ENCODE measurements around the gene SLC7A5.

Gene SLC7A5

DNA sequence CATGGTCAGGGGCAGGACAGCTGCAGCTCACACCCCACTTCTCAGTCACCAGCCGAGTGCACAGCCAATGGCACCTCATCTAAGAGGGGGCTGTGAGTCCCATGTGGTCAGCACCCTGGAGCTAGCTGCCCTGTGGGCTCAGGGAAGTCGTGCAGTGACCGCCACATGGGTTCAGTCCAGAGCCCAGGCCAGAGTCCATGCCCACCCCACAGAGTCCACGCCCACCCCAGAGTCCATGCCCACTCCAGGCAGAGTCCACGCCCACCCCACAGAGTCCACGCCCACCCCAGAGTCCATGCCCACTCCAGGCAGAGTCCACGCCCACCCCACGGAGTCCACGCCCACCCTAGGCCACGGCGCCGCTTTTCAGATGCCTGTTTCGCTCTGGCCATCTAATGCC is 24.1 kb downstream of the SLC7A5 start:
- DNase-seq: no peak

DNA sequence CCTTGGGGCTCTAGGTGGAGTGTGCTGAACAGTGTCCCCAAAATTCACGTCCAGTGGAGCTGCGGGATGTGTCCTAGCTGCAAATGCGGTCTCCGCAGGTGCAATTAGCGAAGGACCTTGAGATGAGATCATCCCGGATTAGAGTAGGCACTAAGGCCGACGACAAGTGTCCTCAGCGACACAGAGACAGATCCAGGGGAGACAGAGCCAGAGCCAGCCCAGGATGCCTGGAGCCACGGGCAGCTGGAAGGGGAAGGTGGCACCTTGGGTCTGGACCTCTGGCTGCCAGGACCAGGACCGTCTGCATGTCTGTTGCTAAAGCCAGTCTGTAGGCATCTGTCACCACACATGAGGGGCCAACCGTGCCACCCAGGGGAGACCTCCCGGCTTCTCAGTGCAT is 24.5 kb downstream of the SLC7A5 start:
- DNase-seq: no peak

DNA sequence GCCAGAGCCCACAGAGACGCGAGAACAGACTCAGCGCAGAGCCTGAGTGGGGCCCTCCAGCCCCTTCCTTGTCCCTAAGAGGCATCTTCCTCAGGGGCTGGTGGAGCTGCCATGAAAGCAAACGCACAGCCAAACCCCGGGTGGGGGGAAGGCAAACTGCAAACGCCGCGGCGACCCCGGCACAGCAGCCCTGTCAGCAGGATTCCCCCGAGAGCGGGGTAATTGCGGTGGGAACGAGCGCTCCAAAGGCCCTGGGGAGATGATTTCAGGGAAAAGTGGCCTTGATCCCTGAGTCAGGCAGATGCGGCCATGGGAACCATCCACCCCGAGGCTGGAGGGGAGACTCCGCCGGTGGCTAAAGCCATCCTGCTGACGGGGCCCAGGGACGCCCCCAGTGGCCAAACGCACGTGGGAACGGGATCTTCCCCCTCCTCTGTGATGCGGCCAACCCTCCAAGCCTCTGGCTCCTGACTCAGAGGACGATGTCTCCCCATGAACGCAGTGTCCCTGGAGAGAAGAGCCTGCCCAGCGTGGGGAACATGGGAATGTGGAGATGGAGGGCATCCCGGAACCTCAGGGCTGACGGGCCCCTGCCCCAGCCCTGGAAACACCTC is 25.1 kb downstream of the SLC7A5 start:
- no peak for DNase-seq

DNA sequence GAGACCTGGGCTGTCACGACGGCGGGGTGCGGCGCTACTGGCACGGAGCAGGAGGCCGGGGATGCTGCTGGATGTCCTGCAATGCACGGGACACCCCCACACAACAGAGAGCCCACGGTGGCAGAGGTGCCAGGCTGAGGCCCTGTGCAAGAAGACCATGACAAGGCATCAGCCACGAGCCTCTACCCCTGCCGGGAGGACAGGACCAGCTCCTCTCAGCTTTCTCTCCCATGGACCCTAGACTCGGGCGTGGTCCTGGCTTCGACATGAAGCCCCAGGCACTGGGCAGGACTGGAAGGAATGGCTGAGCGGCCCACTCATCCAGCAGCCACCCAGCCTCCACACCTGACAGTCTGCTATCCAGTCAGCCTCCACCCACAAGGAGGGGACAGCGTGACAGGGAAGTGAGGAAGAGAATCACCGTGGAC is 25.6 kb downstream of the SLC7A5 start:
- DNase-seq: no peak

DNA sequence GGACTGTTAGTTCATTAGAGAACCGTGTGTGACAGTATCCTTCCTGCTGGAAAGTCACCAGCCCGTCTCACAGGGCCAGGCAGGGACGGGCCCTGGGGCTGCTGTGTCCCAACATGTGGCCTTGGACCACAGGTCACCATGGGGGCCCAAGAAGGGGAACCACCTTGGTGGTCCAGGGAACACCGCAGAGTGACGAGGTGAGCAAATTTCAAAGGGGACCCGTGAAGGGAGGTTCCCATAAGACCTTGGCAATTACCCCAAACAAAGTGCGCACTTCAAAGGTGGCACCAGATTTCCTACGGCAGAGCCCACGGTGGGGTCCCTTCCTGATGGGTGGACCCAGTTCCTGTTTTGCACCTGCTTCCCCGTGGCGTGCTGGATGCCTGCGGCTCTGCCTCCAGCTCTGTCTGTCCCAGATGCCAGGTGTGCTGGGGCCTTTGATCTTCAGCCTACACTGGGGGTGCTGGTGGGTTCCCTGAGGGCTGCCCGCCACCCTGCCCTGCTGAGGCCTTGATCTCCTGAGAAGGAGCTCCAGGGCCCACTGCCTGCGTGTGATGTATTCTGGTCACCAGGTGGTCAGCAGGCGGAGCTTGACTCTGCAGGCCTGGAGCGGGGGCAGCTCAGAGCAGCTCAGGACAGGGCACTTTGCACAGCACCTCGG is 27.0 kb downstream of the SLC7A5 start:
- DNase-seq: no peak

DNA sequence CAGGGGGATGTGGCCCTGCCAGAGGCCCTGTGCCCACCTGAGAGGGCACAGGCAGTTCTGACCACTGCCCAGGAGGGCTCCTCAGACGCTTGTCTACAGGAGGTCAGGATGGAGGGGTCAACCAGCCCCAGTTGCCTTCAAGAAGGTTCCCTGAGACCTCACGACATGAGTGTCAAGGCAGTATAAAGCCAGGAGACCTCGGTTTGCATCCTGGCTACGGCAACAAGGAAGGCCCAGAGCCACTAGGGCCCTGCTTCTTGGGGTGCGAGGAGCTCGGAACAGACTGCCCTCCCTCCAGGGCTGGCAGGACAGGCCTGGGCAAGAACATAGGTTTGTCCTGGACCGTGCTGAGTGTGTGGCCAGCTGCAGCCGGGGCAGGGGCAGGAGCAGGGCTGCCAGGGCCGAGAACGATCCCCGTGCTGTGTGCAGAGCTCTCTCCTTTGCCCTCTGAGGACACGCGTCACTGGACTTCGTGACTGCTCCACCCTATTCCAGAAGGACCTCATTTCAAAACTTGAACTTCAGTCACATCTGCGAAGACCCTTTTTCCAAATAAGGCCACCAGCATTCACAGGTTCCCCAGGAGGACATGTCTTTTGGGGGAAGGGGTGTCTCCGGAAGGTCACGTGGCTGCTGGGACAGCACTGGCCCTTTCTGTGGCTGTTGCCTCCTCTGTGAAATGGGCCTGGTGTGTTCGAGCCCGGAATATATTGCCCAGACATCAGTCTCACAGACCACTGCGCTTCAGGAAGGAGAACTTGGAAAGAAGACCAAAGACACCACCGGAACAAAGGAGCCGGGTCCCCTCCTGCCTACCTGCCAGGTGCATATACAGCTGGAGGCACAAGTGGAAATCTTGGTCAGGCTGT is 27.7 kb downstream of the SLC7A5 start:
- no peak for DNase-seq

DNA sequence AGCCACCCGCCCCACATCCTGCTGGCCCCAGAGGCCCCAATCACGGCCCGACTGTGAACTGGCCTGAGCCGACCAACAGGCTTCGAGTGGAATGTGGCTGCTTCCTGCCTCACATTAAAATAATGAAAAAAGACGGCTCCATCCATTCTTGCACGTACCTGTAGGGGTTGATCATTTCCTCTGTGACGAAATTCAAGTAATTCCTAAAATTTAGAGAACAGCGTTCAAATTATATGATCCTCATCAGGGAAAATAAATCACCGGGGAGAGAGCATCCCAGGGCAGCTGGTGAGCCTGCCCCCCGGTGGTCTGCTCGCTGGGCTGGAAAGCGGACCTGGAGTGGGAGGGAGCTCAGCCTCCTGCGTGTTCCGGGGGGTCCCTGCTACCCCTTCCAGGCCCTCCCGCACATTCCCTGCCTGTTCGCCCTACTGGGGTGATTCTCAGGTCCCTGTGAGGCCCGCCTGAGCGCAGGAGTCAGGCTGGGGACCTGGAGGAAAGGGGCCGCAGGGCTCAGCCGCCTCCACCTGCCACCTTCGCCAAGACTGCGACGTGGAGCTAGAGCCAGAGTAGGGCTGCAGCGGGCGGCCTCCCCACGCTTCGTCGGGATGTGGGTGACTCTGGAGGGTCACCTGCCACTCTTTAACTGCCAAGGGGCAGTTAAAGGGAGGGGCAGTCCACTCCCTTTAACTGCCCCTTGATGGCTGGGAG is 28.9 kb downstream of the SLC7A5 start:
- no peak for DNase-seq

DNA sequence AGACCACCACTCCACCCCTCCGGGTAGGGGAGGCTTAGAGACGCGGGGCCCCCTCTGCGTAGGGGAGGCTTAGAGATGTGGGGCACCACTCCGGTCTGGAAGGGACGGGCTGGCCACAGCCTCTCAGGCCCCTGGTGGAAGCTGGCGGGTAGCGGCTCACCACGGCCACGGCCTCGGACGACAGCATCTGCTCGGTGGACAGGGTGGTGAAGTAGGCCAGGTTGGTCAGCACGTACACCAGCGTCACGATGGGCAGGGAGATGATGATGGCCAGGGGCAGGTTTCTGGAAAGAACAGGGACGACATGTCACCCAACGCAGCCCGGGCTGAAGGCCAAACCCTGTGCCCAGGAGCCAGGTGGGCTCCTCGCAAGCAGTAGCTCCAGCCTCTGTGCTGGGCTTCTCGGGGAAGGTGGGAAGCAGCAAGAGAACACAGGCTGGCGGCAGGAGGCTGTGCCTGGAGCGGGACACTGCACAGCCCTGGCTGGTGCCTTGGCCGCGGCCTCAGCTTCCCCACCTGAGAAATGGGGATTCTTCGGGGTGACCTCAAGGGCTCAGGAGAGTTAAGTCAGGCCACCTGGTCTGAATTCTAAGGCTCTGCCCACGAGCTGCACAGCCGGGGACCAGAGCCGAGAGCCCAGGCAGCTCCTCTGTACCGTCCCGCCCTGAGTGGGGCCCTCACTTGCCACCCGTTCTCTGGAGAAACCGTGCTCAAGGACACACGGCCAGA is 29.6 kb downstream of the SLC7A5 start:
- no peak for DNase-seq

DNA sequence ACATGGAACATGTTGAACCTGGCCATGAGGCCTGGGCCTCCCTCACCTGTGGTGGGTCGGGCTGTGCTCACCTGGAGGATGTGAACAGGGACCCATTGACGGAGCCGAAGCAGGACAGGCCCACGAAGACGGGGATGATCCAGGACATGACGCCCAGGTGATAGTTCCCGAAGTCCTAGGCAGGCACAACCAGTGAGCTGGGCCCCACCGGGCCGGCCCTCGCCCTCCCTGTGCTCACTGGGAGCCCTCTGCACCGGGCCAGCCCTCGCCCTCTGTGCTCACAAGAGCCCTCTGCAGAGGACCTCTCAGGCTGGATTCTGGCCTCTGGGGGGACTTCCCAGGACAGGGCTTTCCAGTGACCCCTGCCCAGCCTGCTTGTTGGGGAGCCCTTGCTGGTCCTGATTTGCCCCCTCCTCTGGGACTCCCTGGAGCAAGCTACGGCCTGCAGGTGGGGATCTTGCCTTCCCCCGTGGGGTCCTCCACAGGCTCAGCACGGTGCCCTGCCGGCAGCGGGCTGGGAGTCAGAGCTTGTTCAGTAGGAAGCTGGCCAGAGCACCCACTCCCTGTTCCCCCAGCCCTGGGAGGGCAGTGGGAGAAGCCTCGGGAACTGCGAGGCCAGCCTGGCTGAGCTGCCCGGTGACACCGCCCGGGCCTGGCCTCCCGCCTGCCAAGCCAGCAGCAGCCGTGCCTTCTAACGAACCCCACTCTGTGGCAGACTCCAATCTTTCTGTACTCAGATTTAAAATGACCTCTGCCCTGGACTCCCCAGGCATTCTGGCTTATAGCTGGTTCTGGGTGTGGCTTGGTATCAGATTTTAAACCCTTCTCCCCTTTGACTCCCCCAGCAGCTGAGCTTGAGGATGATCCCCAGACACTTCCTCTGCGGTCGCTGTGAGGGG is 30.4 kb downstream of the SLC7A5 start:
- DNase-seq: no peak

DNA sequence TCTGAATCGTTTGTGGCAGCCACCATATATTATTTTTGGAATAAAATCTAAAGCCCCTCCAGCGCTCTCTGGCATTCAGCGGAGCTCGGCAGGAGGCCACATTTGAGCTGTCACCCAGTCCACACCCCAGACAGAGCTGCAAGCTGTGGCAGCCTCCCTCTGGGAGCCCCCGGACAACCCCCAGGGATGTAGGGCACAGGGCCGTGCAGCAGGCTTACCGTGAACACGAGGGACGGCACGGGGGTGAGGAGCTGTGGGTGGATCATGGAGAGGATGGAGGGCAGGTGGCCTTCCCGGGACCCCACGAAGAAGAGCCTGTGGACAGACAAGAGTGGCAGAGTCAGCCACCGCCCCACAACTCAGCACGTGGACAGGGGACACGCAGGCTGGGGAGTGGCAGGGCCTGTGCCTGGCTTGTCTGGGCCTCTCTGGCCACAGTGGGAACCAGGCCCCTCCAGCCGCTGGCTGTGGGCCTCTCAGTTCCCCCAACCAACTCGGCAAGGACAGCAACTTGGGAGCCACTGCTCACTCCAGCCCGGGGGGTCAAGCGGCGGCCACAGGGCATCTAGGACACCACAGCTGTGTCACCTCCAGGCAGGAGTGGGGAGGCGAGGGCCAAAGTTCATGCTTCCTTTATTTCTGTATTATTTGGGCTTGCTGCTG is 31.5 kb downstream of the SLC7A5 start:
- DNase-seq: no peak

DNA sequence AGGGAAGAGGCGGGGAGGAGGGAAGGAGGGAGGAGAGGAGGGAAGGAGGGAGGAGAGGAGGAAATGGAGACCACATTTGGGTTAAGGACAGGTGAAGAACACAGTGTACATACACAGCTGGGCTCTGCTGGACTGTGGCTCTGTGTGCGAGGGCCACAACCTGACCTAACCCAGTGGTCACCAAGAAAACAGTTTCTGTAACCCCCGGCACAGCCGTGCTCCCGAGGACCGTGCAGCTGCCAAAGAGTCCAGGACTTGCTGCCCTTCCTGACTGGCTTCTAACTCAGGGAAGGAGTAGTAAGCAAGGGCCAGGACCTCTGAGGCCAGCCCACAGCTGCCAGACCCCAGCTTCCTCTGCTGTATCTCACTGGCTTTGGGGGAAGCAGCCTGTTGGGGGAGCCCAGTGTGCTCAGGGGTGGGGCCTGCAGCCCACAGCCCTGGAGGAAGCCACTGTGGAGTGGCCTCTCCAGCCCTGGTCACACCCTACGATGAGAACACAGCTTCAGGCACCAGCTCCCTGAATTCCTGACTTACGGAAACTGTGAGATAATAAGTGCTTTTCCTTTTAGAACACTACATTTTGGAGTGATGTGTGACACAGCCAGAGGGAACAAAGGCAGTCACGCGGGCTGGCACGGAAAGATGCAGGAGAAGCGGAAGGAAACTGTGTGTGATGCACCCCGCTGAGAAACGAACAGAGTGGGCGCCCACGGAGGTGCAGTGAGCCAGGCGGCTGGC is 32.3 kb downstream of the SLC7A5 start:
- no peak for DNase-seq

DNA sequence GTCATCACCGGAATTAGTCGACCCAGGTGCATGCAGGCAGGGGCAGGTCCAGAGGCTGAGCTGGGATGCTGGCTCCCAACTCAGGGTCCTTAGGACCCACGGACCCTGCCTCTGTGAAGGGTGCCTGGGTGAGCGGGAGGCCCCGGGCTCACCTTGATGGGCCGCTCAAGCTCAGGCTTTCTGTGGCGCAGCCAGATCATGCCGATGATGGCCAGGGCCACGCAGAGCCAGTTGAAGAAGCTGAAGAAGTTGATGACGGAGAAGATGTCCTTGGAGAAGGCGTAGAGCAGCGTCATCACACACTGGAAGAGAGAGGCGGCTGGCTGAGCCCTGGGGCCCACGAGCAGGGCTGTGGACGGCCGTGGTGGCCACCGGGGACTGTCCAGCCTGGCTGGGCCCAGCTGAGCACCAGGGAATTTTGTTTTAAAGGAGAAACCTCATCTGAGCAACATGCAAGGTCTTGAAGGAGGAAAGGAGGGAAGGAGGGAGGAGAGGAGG is 32.9 kb downstream of the SLC7A5 start:
- DNase-seq: no peak

DNA sequence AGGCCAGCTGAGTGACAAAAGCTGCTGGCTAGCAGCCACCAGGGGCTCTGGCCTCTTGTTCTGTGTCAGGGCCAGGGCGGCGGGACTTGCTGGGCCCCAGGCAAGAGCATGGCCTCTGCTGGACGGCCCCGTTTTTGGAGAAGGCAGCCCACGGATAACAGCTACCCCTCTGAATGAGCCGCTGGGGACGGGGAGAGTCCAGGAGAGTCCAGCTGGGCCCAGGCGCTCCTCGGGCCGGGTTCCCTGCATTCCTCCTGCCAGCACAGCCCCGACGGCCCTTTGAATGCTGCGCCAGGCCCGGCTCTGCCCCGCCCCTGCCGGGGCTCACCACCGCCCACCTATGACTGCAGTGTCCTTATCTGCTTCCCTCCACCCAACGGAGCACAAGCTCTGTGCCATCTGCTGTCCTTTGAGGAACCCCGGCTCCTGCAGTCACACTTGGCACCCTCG is 33.4 kb downstream of the SLC7A5 start:
- no peak for DNase-seq

DNA sequence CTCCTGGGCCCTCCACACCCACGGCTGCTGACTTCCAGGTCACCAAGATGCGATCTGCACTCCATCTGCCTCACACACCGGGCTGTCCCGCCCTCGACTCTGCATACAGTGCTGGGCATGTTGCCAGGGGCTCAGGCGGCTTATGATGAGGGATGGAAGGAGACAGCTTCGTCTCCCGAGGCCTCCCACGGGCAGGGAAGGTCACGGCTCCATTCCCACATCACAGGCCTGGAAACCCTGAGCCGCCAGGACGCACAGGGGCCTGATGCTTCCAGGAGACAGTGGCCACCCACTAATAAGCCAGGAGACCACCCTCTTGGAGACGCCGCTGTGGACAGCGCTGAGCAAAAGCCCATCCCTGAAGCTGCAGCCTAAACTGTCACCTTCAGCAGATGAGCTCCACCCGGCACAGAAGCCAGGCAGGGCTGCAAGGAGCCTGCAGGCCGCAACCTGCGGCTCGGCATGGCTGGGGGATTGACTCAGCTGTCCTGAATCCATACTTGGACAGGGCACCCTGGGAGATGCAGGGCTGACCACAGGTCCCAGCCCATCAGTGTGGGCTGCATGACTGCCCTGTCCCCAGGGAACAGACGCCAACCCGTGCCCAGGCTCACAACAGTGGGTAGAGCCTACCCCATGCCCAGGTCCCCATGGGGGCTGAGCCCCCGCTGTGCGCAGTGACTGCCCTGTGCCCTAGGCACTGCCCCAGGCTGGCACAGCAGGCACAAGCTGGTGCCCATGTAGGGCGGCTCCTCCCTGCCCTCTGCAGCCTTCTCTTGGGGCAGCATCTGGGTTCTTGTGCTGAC is 34.4 kb downstream of the SLC7A5 start:
- DNase-seq: no peak

DNA sequence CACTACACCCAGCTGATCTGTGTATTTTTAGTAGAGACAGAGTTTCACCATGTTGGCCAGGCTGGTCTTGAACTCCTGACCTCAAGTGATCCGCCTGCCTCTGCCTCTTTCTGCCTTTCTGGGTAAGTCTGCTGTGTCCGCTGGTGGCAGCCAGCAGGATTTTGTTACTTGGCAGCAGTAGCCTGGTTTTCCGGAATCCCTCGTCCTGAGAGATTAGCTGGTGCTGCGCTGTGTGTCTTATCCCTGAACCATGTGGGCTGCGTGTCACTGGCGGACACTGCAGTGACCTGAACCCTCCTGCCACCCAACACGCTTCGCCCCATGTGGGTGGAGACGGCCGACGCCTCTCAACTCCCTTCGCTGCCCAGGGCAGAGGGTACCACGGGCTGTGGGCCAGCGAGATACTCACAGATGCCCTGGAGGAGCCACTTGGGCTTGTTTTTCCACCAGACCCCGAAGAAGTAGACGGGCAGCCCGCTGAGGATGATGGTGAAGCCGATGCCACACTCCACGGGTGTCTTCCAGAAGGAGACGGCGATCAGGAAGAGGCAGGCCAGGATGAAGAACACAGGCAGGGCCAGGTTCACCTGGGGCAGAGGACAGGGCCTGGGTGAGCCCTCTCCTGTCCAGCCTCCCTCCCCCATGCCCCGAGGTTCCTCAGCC is 35.2 kb downstream of the SLC7A5 start:
- no peak for DNase-seq

DNA sequence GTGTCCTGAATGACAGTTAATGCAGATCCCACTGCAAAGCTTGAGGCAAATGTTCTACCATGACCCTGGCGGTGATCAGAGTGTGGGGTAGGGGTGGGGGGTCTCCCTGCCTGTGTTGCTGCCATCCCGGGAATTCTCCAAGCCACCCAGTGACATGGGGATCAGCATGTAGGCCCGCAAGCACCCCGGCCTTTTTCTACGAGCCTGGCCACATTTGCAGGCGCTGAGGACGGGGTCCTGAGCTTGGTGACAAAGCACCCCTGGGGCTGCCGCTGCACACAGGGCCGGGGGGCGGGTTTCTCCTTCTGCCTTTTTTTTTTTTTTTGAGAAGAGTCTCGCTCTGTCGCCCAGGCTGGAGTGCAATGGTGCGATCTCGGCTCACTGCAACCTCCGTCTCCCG is 35.8 kb downstream of the SLC7A5 start:
- DNase-seq: no peak

DNA sequence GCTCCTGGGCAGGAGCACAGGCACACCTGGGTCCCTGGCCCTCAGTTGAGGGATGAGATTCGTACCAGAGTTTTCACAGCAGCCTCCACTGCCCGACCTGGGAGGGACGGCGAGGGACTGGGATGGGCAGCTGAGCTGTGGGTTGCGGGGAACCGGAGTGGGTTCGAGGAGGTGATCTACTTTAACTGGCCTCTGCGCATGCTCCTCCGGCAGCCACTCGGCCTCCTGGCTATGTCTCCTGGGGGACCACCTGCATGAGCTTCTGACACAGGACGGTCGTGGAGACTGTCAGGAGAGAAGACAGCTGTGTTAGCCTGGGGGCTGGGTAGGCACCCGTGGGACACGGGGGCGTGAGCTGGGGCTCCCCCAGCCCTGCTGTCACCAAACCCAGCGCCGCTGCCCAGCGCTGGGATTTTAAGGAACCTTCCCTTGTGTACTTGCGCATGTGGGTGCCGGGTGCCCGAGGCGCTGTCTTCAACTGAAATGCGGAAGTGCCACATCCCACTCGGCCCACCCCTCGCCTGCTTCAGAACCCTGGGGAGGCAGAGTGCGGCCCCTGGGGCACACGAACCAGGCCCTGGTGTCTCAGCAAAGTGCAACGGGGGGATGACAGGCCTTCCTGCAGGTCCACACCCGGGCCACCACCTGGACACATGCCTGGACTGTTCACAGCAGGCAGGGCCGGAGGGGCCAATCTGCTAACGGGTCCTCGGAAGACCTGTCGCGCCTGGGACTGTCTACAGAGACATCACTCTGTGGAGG is 36.4 kb downstream of the SLC7A5 start:
- no peak for DNase-seq

DNA sequence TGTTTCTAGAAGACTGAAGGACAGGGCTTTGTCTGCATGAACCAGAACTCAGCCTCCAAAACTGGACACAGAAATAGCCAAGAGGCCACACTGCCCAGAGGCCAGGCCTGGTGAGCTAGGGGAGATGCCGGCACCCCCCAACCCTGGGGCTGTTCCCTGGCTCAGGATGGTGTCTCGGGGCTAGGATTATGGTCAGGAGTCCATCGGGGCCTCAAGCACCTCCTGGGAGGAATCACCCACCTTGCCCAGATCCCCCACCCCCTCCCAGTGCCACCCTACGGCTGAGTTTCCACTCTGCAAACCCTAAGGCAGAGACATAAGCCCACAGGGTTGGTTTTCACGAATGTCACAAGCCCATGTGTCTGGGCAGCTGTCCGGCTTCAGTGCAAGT is 37.2 kb downstream of the SLC7A5 start:
- DNase-seq: no peak

Data from NCI-H1092 treated with DMSO at 0.1 percent for 48 hours (cell line).